H1 (cell line): Measurements from ENCODE around the gene TGFB3. TPM values are rescaled to one million over a fixed set of nuclear protein-coding genes. Genes with fewer than 3 reads are reported as not detected.

Experiments used
- CTCF ChIA-PET: fragments of 300-600 bp; sonication (Branson Sonifier 250); formaldehyde crosslinking; loops from one replicate; lab custom pipeline; 2021; ENCODE audit not compliant: partially characterized antibody; lab: Charles Lee
- POLR2A ChIA-PET: fragments of 300-600 bp; sonication (Branson Sonifier 250); formaldehyde crosslinking; loops from one replicate; lab custom pipeline; 2021; ENCODE audit warnings: inconsistent platforms; ENCODE audit not compliant: partially characterized antibody; lab: Charles Lee
- DNase-seq, 2 experiments: peaks; one replicate each; pipeline versions ENCODE4 v3.0.0 to v3.0.0-alpha.2; 2010 to 2022; ENCODE audit warnings: low spot score in 2 of 2, low read depth in 1 of 2, mixed read lengths in 1 of 2
- FAIRE-seq: peaks from 2 replicates; lab custom pipeline; 2011; peaks lifted over from hg19 to GRCh38; lab: Jason Lieb, UNC
- H2AFZ ChIP-seq: 2 replicates; pipeline ENCODE4 v1.8.1; 2012; ENCODE audit warnings: low read length, inconsistent platforms
- H2AK5ac ChIP-seq: 2 replicates; pipeline ENCODE4 v1.6.1; 2013; ENCODE audit warnings: low read depth, low read length
- H2BK120ac ChIP-seq: replicated peaks from 2 replicates; pipeline ENCODE3; 2013; ENCODE audit warnings: low read depth, low read length, inconsistent platforms
- H2BK12ac ChIP-seq: 2 replicates; pipeline ENCODE4 v1.6.1; 2013; ENCODE audit warnings: low read depth, low read length
- H2BK15ac ChIP-seq: 2 replicates; pipeline ENCODE4 v1.6.1; 2013; ENCODE audit warnings: low read length
- H2BK20ac ChIP-seq: 2 replicates; pipeline ENCODE4 v1.6.1; 2013; ENCODE audit warnings: low read length
- H2BK5ac ChIP-seq: 2 replicates; pipeline ENCODE4 v1.6.1; 2013; ENCODE audit warnings: low read depth, low read length
- H3K14ac ChIP-seq: 2 replicates; pipeline ENCODE4 v1.6.1; 2013; ENCODE audit warnings: inconsistent platforms; ENCODE audit not compliant: insufficient read length
- H3K18ac ChIP-seq: 2 replicates; pipeline ENCODE4 v1.6.1; 2013; ENCODE audit warnings: low read length; ENCODE audit errors: extremely low read depth
- H3K23ac ChIP-seq: 2 replicates; pipeline ENCODE4 v1.6.1; 2013; ENCODE audit warnings: inconsistent platforms; ENCODE audit not compliant: insufficient read length
- H3K23me2 ChIP-seq: 2 replicates; pipeline ENCODE4 v1.6.1; 2013; ENCODE audit warnings: low read depth, low read length
- H3K27ac ChIP-seq: 2 replicates; pipeline ENCODE4 v1.6.1; 2011; ENCODE audit warnings: low read depth, low read length, inconsistent platforms
- H3K27me3 ChIP-seq, 4 experiments: replicated peaks in 1 of 4; 1 replicate in 1 of 4; 2 replicates in 3 of 4; pipeline versions ENCODE4 v1.6.1 to v1.8.1; 2011 to 2013; ENCODE audit warnings: low read length in 3 of 4, mild to moderate bottlenecking in 3 of 4, inconsistent platforms in 2 of 4, mixed read lengths in 2 of 4, moderate library complexity in 1 of 4; ENCODE audit not compliant: control insufficient read depth in 3 of 4, insufficient read depth in 3 of 4; ENCODE audit errors: extremely low read depth in 1 of 4
- H3K36me3 ChIP-seq, 4 experiments: 2 replicates each; pipeline versions ENCODE4 v1.6.1 to v1.8.1; 2011 to 2013; ENCODE audit warnings: mild to moderate bottlenecking in 4 of 4, low read length in 3 of 4, moderate library complexity in 2 of 4, control low read depth in 1 of 4, inconsistent platforms in 1 of 4; ENCODE audit not compliant: insufficient read depth in 4 of 4, control insufficient read depth in 2 of 4
- H3K4ac ChIP-seq: replicated peaks from 2 replicates; pipeline ENCODE3; 2013; ENCODE audit warnings: low read length, low read depth, mixed read lengths, inconsistent platforms; ENCODE audit not compliant: insufficient read length
- H3K4me1 ChIP-seq, 4 experiments: replicated peaks in 1 of 4; 1 replicate in 1 of 4; 2 replicates in 3 of 4; pipeline versions ENCODE4 v1.6.1 to v1.8.1; 2011 to 2013; ENCODE audit warnings: low read length in 3 of 4, inconsistent platforms in 2 of 4, mixed read lengths in 1 of 4; ENCODE audit not compliant: insufficient read depth in 4 of 4, control insufficient read depth in 3 of 4
- H3K4me2 ChIP-seq, 2 experiments: 2 replicates each; pipeline versions ENCODE4 v1.6.1 to v1.8.1; 2011 to 2013; ENCODE audit warnings: low read depth in 2 of 2, low read length in 2 of 2, control low read depth in 1 of 2, inconsistent platforms in 1 of 2, mild to moderate bottlenecking in 1 of 2; ENCODE audit not compliant: insufficient read depth in 1 of 2
- H3K4me3 ChIP-seq, 4 experiments: fragments of 200-600, 300-600 bp in 1 of 4; sonication (generic), shearing (Covaris generic), sonication (Bioruptor Twin) in 1 of 4; 2 replicates each; pipeline versions ENCODE4 v1.5.1 to v1.8.1; 2011 to 2016; ENCODE audit warnings: low read length in 4 of 4, low read depth in 3 of 4, control low read depth in 2 of 4, inconsistent platforms in 2 of 4, mild to moderate bottlenecking in 2 of 4, mixed read lengths in 1 of 4, moderate library complexity in 1 of 4; ENCODE audit not compliant: insufficient read depth in 2 of 4; ENCODE audit errors: extremely low read depth in 1 of 4
- H3K56ac ChIP-seq: replicated peaks from 2 replicates; pipeline ENCODE3; 2013; ENCODE audit warnings: low read depth, mild to moderate bottlenecking, mixed read lengths, low read length, inconsistent platforms; ENCODE audit not compliant: insufficient read length
- H3K79me1 ChIP-seq: 2 replicates; pipeline ENCODE4 v1.6.1; 2013; ENCODE audit warnings: low read depth, low read length, control low read depth
- H3K79me2 ChIP-seq, 2 experiments: 2 replicates each; pipeline versions ENCODE4 v1.6.1 to v1.8.1; 2012 to 2013; ENCODE audit warnings: low read length in 2 of 2, mild to moderate bottlenecking in 2 of 2, inconsistent platforms in 1 of 2; ENCODE audit not compliant: insufficient read depth in 2 of 2, control insufficient read depth in 1 of 2
- H3K9ac ChIP-seq, 4 experiments: replicated peaks in 1 of 4; 1 replicate in 1 of 4; 2 replicates in 3 of 4; pipeline versions ENCODE4 v1.6.1 to v1.8.1; 2011 to 2013; ENCODE audit warnings: low read depth in 3 of 4, low read length in 3 of 4, control low read depth in 2 of 4, mild to moderate bottlenecking in 2 of 4, moderate library complexity in 2 of 4, inconsistent platforms in 1 of 4; ENCODE audit errors: extremely low read depth in 1 of 4
- H3K9me3 ChIP-seq, 2 experiments: 2 replicates each; pipeline versions ENCODE4 v1.6.1 to v1.8.1; 2012 to 2013; ENCODE audit warnings: mild to moderate bottlenecking in 2 of 2, moderate library complexity in 2 of 2, control low read depth in 1 of 2, inconsistent platforms in 1 of 2, low read depth in 1 of 2, low read length in 1 of 2, mixed read lengths in 1 of 2; ENCODE audit not compliant: insufficient read depth in 2 of 2
- H4K20me1 ChIP-seq, 2 experiments: replicated peaks in 1 of 2; 2 replicates each; pipeline versions ENCODE3 to v1.8.1; 2011 to 2013; ENCODE audit warnings: inconsistent platforms in 2 of 2, low read length in 2 of 2, mild to moderate bottlenecking in 1 of 2; ENCODE audit not compliant: insufficient read depth in 2 of 2, control insufficient read depth in 1 of 2
- H4K5ac ChIP-seq: 2 replicates; pipeline ENCODE4 v1.6.1; 2013; ENCODE audit warnings: low read length, low read depth, mixed read lengths, inconsistent platforms; ENCODE audit not compliant: insufficient read length
- H4K8ac ChIP-seq: 2 replicates; pipeline ENCODE4 v1.8.0; 2013; ENCODE audit warnings: mild to moderate bottlenecking, moderate library complexity, low read length, inconsistent platforms; ENCODE audit not compliant: insufficient read depth; ENCODE audit errors: extremely low read depth
- H4K91ac ChIP-seq: replicated peaks from 2 replicates; pipeline ENCODE3; 2013; ENCODE audit warnings: low read length, mixed read lengths, inconsistent platforms; ENCODE audit not compliant: insufficient read length
- BRCA1 ChIP-seq: IDR thresholded peaks from 2 replicates; pipeline ENCODE4 v1.6.1; 2012; ENCODE audit warnings: low read depth, low read length, improper control_type of control experiment
- CTBP2 ChIP-seq: IDR thresholded peaks from 2 replicates; pipeline ENCODE4 v1.7.0; 2011; ENCODE audit warnings: borderline replicate concordance, mild to moderate bottlenecking, moderate library complexity, mixed read lengths, low read length; ENCODE audit not compliant: insufficient read depth, insufficient read length
- FOSL1 ChIP-seq: IDR thresholded peaks from 2 replicates; pipeline ENCODE4 v1.6.1; 2011; ENCODE audit warnings: mild to moderate bottlenecking, low read depth, low read length, moderate library complexity; ENCODE audit not compliant: insufficient read depth
- NRF1 ChIP-seq: IDR thresholded peaks from 2 replicates; pipeline ENCODE4 v1.6.1; 2011; ENCODE audit warnings: mild to moderate bottlenecking, low read depth, low read length, improper control_type of control experiment
- RXRA ChIP-seq: IDR thresholded peaks from 2 replicates; pipeline ENCODE4 v1.6.1; 2011; ENCODE audit warnings: low read depth, mild to moderate bottlenecking, low read length, moderate library complexity; ENCODE audit not compliant: insufficient read depth
- SIRT6 ChIP-seq: IDR thresholded peaks from one replicate; pipeline ENCODE4 v1.7.1; 2012; ENCODE audit warnings: low read length, inconsistent platforms
- TAF1 ChIP-seq: IDR thresholded peaks from 2 replicates; pipeline ENCODE4 v1.6.1; 2011; ENCODE audit warnings: mild to moderate bottlenecking, low read depth, low read length
- WGBS, 2 experiments: shearing (Covaris generic) in 1 of 2; methylation state at CpG; one replicate each; pipeline versions ENCODE4 v1.1.6 to v1.1.7; 2013 to 2015; ENCODE audit warnings: low lambda C conversion rate in 2 of 2, mixed read lengths in 2 of 2, inconsistent platforms in 1 of 2, low coverage in 1 of 2, missing lambda C conversion rate in 1 of 2; ENCODE audit not compliant: insufficient replicate concordance in 2 of 2, insufficient coverage in 1 of 2, insufficient read length in 1 of 2; ENCODE audit errors: extremely low coverage in 1 of 2, missing lambda C conversion rate in 1 of 2; 5-methylcytosine and 5-hydroxymethylcytosine counted together
- polyA plus RNA-seq, 7 experiments: library from polyadenylated mRNA; depleted of rRNA in 3 of 7; stranded (reverse) in 5 of 7; unstranded in 2 of 7; fragments of >200 nt in 5 of 7; fragments of 200-250 nt in 2 of 7; gene quantifications; 1 replicate in 5 of 7; 2 replicates in 1 of 7; 4 replicates in 1 of 7; pipeline versions ENCODE4 v1.2.1 to v1.2.3, GENCODE V29; 2011 to 2013; ENCODE audit warnings: missing spikeins in 2 of 7, mixed read lengths in 2 of 7
- total RNA-seq: library from RNA; stranded (reverse); fragmentation: NEBNext Ultra II Directional; extraction: Animal tissue kit (Norgen Biotek cat#: 25700); gene quantifications from 2 replicates; pipeline ENCODE4 v1.2.1, GENCODE V29; 2021

Gene TGFB3
- total and polyA plus RNA-seq, 2 of the 8 experiments (the other 6 are each of a cell fraction or from before 2014, with no cell fraction given) = 0.65 to 0.86 TPM

DNA sequence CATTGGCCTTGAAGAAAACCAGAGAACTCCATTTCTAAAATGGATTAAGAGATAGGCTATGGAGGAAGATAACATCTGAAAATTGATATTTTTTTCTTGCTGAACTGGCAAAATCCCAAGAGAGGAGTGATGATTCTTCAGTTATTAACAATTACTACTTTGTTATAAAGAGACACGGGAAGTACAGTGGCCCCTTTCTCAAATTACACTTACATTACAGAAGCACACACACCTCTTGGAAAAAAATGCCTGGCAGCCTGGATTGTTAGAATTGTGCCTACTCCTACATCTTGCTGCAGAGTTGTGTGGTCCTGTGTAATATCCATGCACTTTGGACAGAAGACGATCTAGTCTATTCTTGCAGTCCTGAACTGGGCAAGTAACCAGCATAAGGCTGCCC lies 71.7 kb downstream of the TGFB3 start:
- Histone ChIP-seq H3K4me1 (peaks cover 0 to 4% (median 1%) of the 10 kb centered on the region in 4 experiments; a peak in 1 of 7 replicates), H3K9me3 (no peaks in the 10 kb centered on the region), H3K9ac (no peak overlapping the region), H3K79me1 (no peaks in the 10 kb centered on the region), H2AK5ac (no peak overlapping the region), H4K20me1 (no peaks in the 10 kb centered on the region), H2BK5ac (no peak overlapping the region), H2BK15ac (no peak overlapping the region), H4K8ac (no peak overlapping the region), H3K36me3 (no peaks in the 10 kb centered on the region; a peak in 1 of 8 replicates), H3K18ac (no peak overlapping the region), H3K23me2 (no peaks in the 10 kb centered on the region; the same call in 1 of the 2 replicates)
- WGBS, 2 experiments = 91% methylated on average over 2 of the region's 2 CpGs; no CpG with 5 or more reads in 1 of the 2 experiments
- FAIRE-seq = no peak
- ChIA-PET CTCF (interaction anchor here (2.1 to 10.5 kb wide), 3 partner anchors 10 to 67 kb away, joined by 6 to 261 read pairs (median 33); partner anchors contain the start of genes IFT43 and TGFB3), POLR2A (no interaction called here)
- no peak for TF ChIP-seq SIRT6
- no peak for TF ChIP-seq RXRA
- TF ChIP-seq CTBP2 = no peak
- no peak for TF ChIP-seq TAF1
- no peak for TF ChIP-seq BRCA1
- no peak for TF ChIP-seq FOSL1
- no peak for TF ChIP-seq NRF1
- TF ChIP-seq, all 59 proteins: peak for 0
- Histone ChIP-seq H3K79me2 (no peaks in the 10 kb centered on the region), H3K56ac (no peak overlapping the region), H4K91ac (no peak overlapping the region), H3K4ac (no peak overlapping the region), H4K5ac (no peak overlapping the region), H3K4me2 (no peak overlapping the region), H2BK120ac (no peak overlapping the region), H3K4me3 (no peak overlapping the region), H3K14ac (no peak overlapping the region), H2BK20ac (no peak overlapping the region), H3K27me3 (no peaks in the 10 kb centered on the region), H3K23ac (no peak overlapping the region), H2BK12ac (no peak overlapping the region), H3K27ac (no peak overlapping the region), H2AFZ (no peak overlapping the region)
- no peak for DNase-seq
